Measurements from ENCODE around the gene POLD1.

The POLD1 gene

DNA sequence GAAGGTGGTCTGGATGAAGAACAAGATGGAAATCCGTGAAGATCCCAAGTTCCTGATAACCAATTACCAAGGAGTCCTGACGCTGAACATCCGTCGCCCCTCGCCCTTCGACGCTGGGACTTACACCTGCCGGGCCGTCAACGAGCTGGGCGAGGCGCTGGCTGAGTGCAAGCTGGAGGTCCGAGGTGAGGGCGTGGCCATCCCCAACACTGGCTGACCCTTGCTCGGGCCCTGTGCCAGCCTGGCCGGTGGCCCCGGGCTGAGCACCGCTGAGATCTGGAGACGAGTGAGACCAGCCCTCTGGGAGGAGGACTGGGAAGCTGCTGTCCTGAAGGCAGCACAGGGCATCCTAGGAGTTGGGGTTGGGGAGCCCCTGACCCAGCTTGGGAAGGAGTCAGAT, 80.2 kb downstream of the POLD1 start:
- no peak for DNase-seq (ENCODE audit: low spot score)
- no peak overlapping the region for H3K4me3 ChIP-seq
- TF ChIP-seq, protein P1, sequence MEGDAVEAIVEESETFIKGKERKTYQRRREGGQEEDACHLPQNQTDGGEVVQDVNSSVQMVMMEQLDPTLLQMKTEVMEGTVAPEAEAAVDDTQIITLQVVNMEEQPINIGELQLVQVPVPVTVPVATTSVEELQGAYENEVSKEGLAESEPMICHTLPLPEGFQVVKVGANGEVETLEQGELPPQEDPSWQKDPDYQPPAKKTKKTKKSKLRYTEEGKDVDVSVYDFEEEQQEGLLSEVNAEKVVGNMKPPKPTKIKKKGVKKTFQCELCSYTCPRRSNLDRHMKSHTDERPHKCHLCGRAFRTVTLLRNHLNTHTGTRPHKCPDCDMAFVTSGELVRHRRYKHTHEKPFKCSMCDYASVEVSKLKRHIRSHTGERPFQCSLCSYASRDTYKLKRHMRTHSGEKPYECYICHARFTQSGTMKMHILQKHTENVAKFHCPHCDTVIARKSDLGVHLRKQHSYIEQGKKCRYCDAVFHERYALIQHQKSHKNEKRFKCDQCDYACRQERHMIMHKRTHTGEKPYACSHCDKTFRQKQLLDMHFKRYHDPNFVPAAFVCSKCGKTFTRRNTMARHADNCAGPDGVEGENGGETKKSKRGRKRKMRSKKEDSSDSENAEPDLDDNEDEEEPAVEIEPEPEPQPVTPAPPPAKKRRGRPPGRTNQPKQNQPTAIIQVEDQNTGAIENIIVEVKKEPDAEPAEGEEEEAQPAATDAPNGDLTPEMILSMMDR (IDR thresholded peaks at IDR 0.05), result no peak
- H3K27ac ChIP-seq, result no peak overlapping the region

- no peak overlapping the region for H3K27ac ChIP-seq
- TF ChIP-seq, protein P1 (IDR thresholded peaks at IDR 0.05), result no peak
- no peak for DNase-seq (ENCODE audit: low spot score)
- no peak overlapping the region for H3K4me3 ChIP-seq
Measured at GRCh38 chr19:50465000-50465399, 80.9 kb downstream of the POLD1 start.

- H3K4me3 ChIP-seq, result no peak overlapping the region
- H3K27ac ChIP-seq, result no peak overlapping the region
- DNase-seq (ENCODE audit: low spot score), result no peak
- TF ChIP-seq, protein P1 (IDR thresholded peaks at IDR 0.05), result no peak
Measured at GRCh38 chr19:50465986-50466705, 82.0 kb downstream of the POLD1 start.

DNA sequence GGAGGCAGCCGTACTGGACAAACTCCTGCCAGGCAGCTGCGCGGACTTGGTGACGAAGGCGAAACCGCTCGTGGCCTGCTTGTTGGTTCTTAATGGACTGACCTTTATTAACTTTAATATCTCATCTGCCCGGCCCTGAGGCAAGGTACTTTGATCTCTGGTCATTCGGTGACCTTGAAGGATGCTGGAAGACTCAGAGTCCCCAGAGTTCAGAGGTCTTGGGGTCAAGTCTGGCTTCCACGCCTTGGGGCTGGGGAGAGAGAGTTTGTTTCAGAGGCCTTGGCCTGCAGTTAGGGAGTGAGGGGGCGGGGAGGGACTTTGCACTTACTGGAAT, 82.5 kb downstream of the POLD1 start:
- no peak for DNase-seq (ENCODE audit: low spot score)
- Histone ChIP-seq H3K27ac (no peak overlapping the region), H3K4me3 (no peak overlapping the region)
- TF ChIP-seq, protein P1 (IDR thresholded peaks at IDR 0.05), result no peak

DNA sequence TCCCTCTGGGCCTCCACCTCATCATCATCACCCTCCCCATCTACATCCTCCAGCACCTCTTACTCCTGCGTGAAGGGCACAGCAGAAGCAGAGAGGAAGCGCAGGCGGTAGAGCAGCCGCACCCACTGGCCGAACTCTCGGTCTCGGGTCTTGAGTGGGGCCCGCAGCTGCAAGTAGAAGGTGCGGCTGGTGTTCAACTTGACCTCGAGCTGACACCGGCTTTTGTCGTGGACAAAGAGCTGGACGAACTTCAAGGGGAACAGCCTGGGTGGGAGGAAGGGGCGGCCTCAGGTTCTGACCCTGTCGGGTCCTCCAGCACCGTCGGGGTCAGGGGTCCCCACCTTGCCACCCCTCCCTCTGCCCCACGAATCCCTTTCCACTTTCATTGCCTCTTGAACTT, 83.4 kb downstream of the POLD1 start:
- Histone ChIP-seq H3K27ac (no peak overlapping the region), H3K4me3 (no peak overlapping the region)
- DNase-seq (ENCODE audit: low spot score), result no peak
- TF ChIP-seq, protein P1 (IDR thresholded peaks at IDR 0.05), result no peak

Data from coronary artery (tissue), 2 donors.